B cell (primary cell): ENCODE results near the gene SLC35B2. TPM values are rescaled to one million over a fixed set of nuclear protein-coding genes. Genes with fewer than 3 reads are reported as not detected.
A peak's percentile ranks its signal among the peaks of the same experiment; 100 is the strongest.

Experiments
- ATAC-seq: fragments of 200-7000 bp; cut with Tn5 transposase; one replicate; pipeline ENCODE4 v1.10.0; 2021; ENCODE audit warnings: low read depth, mild to moderate bottlenecking, moderate number of reproducible peaks, moderate library complexity
- CTCF ChIA-PET: fragments of 350-600 bp; sonication (Branson Sonifier 250); formaldehyde crosslinking; loops from one replicate; lab custom pipeline; 2021; ENCODE audit warnings: antibody characterized with exemption, inconsistent platforms; lab: Charles Lee
- POLR2A ChIA-PET: fragments of 350-600 bp; sonication (Branson Sonifier 250); formaldehyde crosslinking; loops from one replicate; lab custom pipeline; 2021; ENCODE audit warnings: antibody characterized with exemption; lab: Charles Lee
- DNase-seq: peaks from one replicate; pipeline ENCODE4 v3.0.0; 2013
- H2AFZ ChIP-seq: 2 replicates; pipeline ENCODE4 v1.6.1; 2012; ENCODE audit warnings: mild to moderate bottlenecking, low read depth, low read length; ENCODE audit not compliant: insufficient read depth, poor library complexity, severe bottlenecking
- H3K27ac ChIP-seq, 2 donors: 1 replicate in 1 of 2; 2 replicates in 1 of 2; pipeline ENCODE4 v1.5.1; 2012 to 2013; ENCODE audit warnings: low read length in 2 of 2, mild to moderate bottlenecking in 2 of 2, moderate library complexity in 1 of 2
- H3K27me3 ChIP-seq, 4 experiments: fragments of 200-600 bp in 1 of 4; sonication (generic) in 1 of 4; replicated peaks in 1 of 4; 1 replicate in 2 of 4; 2 replicates in 2 of 4; pipeline versions ENCODE4 v1.6.1 to v1.7.0; 2013 to 2016; ENCODE audit warnings: low read length in 3 of 4, mild to moderate bottlenecking in 2 of 4, mixed read lengths in 1 of 4, moderate library complexity in 1 of 4; ENCODE audit not compliant: insufficient read depth in 4 of 4, control insufficient read depth in 3 of 4; ENCODE audit errors: control extremely low read depth in 1 of 4
- H3K36me3 ChIP-seq, 2 experiments: replicated peaks in 1 of 2; 1 replicate in 1 of 2; 2 replicates in 1 of 2; pipeline versions ENCODE4 v1.6.1 to v1.7.1; 2013; ENCODE audit warnings: low read length in 1 of 2; ENCODE audit not compliant: insufficient read depth in 2 of 2, control insufficient read depth in 1 of 2; ENCODE audit errors: control extremely low read depth in 1 of 2, extremely low read depth in 1 of 2
- H3K4me1 ChIP-seq, 2 donors: fragments of 200-600 bp in 1 of 2; sonication (generic) in 1 of 2; 1 replicate in 1 of 2; 2 replicates in 1 of 2; pipeline versions ENCODE4 v1.5.1 to v1.6.1; 2013 to 2017; ENCODE audit warnings: low read length in 2 of 2; ENCODE audit not compliant: control insufficient read depth in 2 of 2, insufficient read depth in 2 of 2
- H3K4me2 ChIP-seq: replicated peaks from 2 replicates; pipeline ENCODE3; 2012; ENCODE audit warnings: mild to moderate bottlenecking, low read depth, low read length; ENCODE audit not compliant: poor library complexity, severe bottlenecking
- H3K4me3 ChIP-seq, 5 experiments: fragments of 200-600 bp in 1 of 5; sonication (generic) in 1 of 5; 1 replicate in 3 of 5; 2 replicates in 2 of 5; pipeline versions ENCODE4 v1.5.1 to v1.7.0; 2011 to 2016; ENCODE audit warnings: low read length in 4 of 5, mild to moderate bottlenecking in 4 of 5, low read depth in 2 of 5, control low read depth in 1 of 5, moderate library complexity in 1 of 5; ENCODE audit not compliant: insufficient read depth in 1 of 5; ENCODE audit errors: control extremely low read depth in 1 of 5, extremely low read depth in 1 of 5
- H3K79me2 ChIP-seq: fragments of 200-600 bp; sonication (generic); one replicate; pipeline ENCODE4 v1.6.0; 2016; ENCODE audit warnings: low read length; ENCODE audit not compliant: control insufficient read depth, insufficient read depth
- H3K9ac ChIP-seq: fragments of 200-600 bp; sonication (generic); 2 replicates; pipeline ENCODE4 v1.6.1; 2017; ENCODE audit warnings: mild to moderate bottlenecking, low read length, moderate library complexity
- H3K9me3 ChIP-seq, 3 donors: one replicate each; pipeline versions ENCODE4 v1.6.1 to v1.7.1; 2013; ENCODE audit warnings: low read length in 2 of 3; ENCODE audit not compliant: control insufficient read depth in 2 of 3, insufficient read depth in 1 of 3; ENCODE audit errors: control extremely low read depth in 1 of 3
- H4K20me1 ChIP-seq: 2 replicates; pipeline ENCODE4 v1.6.0; 2012; ENCODE audit warnings: mild to moderate bottlenecking, low read length; ENCODE audit not compliant: insufficient read depth, control insufficient read depth, poor library complexity, severe bottlenecking
- H3K27ac Mint-ChIP-seq: one replicate; pipeline ENCODE4 v1.8.0; 2021; ENCODE audit warnings: mixed read lengths
- H3K27me3 Mint-ChIP-seq: one replicate; pipeline ENCODE4 v1.8.0; 2021; ENCODE audit warnings: mixed read lengths
- H3K4me1 Mint-ChIP-seq: one replicate; pipeline ENCODE4 v1.8.0; 2021; ENCODE audit warnings: mixed read lengths
- H3K4me3 Mint-ChIP-seq: one replicate; pipeline ENCODE4 v1.8.0; 2021; ENCODE audit warnings: mixed read lengths
- H3K9me3 Mint-ChIP-seq: one replicate; pipeline ENCODE4 v1.8.0; 2022; ENCODE audit warnings: mixed read lengths; ENCODE audit not compliant: insufficient read depth
- EZH2 ChIP-seq: IDR thresholded peaks from 2 replicates; pipeline ENCODE4 v1.6.1; 2012; ENCODE audit warnings: borderline replicate concordance, low read depth, mild to moderate bottlenecking, moderate library complexity, low read length; ENCODE audit not compliant: insufficient read depth, poor library complexity, severe bottlenecking
- WGBS: methylation state at CpG from one replicate; pipeline ENCODE4 v1.1.5; 2013; ENCODE audit warnings: missing lambda C conversion rate; ENCODE audit not compliant: insufficient coverage; 5-methylcytosine and 5-hydroxymethylcytosine counted together
- intact Hi-C: fragments of 100-400 bp; cut with micrococcal nuclease; formaldehyde crosslinking; loops from one replicate; pipeline ENCODE4 v1.10.0; 2022
- polyA plus RNA-seq: library from polyadenylated mRNA; depleted of rRNA; stranded (reverse); fragments of >200 nt; gene quantifications from 2 replicates; pipeline ENCODE4 v1.2.3, GENCODE V29; 2012
- total RNA-seq, 2 donors: library from RNA; stranded (reverse); fragments of 120-200 nt in 1 of 2; gene quantifications; 1 replicate in 1 of 2; 2 replicates in 1 of 2; pipeline versions ENCODE4 v1.2.3 to v1.2.4, GENCODE V29; 2013 to 2022
- TF ChIP-seq, protein P1 (sequence below): fragments of 200-600 bp; IDR thresholded peaks from one replicate; pipeline ENCODE4 v1.8.0; 2022; ENCODE audit warnings: antibody characterized with exemption, mild to moderate bottlenecking

SLC35B2 gene
- total and polyA plus RNA-seq, 2 donors (not counting 1 experiment from before 2014, with no cell fraction given): 30.0 to 35.2 TPM

DNA sequence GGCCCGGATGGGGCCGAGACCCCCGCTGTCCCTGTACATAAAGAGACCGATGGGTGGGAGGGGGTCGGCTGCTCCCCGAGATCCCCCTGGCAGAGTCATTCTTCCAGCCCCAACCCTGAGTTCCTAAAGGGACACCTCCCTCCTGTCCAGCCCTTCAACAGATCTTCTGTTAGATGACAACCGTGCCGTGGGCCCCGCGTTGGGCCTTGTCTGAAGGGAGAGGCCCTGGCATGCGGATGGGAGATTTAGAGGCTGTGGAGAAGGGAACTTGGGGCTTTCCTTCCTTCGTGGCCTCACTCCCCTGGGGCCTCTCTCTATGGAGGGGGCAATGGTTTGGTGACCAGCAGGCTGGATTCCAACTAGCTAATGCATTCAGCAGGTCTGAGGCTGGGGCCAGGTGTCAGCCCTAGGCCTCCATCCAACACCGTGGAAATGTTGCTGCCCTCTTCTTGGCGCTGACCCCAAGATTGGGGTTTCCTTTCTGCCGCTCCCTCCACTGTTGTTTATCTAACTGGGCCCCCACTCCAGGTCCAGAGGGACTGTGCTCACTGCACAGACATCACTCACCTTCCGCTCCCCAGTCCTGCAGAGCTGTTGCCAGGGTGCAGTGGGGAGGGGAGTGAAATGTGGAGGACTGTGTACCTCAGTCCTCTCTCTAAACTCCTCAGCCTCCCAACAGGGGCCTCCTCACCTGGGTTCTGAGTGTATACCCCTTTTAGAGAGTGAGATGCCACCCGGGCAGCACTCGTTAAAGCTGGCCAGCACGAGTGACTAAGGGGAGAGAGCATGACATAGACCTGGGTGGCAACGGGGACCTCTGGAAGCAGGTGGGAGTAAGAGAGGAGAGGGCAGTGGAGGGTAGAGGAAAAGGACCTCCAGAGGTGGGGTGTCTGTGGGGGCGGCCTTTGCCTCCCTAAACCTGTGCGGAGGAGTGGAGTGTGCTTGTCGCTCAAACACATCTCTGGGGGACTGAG, 19.6 kb upstream of the SLC35B2 start:
- H3K4me2 ChIP-seq: peak overlapping the region; percentile 77
- no peaks in the 10 kb centered on the region for H4K20me1 ChIP-seq
- H3K9me3 ChIP-seq: peaks cover 0 to 10% (median 0%) of the 10 kb centered on the region in 3 donors
- peaks cover 5% of the 10 kb centered on the region for H3K4me1 Mint-ChIP-seq
- peaks cover 0 to 67% (median 29%) of the 10 kb centered on the region in 4 experiments for H3K27me3 ChIP-seq
- POLR2A ChIA-PET: no interaction called here
- no peaks in the 10 kb centered on the region for H3K79me2 ChIP-seq
- ATAC-seq (no peak), DNase-seq (peak; percentile 14)
- no peak overlapping the region for H3K4me3 ChIP-seq
- WGBS: 83% methylated on average over 15 of the region's 23 CpGs
- CTCF ChIA-PET: interaction anchor here (1.0 to 1.5 kb wide), 3 partner anchors 16 to 60 kb away, joined by 3 to 4 read pairs (median 4); no protein-coding TSS in a partner anchor
- no peak overlapping the region for H3K27ac ChIP-seq
- no peak overlapping the region for H3K9ac ChIP-seq
- H2AFZ ChIP-seq: no peak overlapping the region
- H3K4me1 ChIP-seq: peaks cover 5 to 11% of the 10 kb centered on the region in 2 donors
- H3K4me3 Mint-ChIP-seq: peak overlapping the region; percentile 53
- H3K9me3 Mint-ChIP-seq: no peaks in the 10 kb centered on the region
- H3K27ac Mint-ChIP-seq: no peak overlapping the region
- TF ChIP-seq, protein P1, sequence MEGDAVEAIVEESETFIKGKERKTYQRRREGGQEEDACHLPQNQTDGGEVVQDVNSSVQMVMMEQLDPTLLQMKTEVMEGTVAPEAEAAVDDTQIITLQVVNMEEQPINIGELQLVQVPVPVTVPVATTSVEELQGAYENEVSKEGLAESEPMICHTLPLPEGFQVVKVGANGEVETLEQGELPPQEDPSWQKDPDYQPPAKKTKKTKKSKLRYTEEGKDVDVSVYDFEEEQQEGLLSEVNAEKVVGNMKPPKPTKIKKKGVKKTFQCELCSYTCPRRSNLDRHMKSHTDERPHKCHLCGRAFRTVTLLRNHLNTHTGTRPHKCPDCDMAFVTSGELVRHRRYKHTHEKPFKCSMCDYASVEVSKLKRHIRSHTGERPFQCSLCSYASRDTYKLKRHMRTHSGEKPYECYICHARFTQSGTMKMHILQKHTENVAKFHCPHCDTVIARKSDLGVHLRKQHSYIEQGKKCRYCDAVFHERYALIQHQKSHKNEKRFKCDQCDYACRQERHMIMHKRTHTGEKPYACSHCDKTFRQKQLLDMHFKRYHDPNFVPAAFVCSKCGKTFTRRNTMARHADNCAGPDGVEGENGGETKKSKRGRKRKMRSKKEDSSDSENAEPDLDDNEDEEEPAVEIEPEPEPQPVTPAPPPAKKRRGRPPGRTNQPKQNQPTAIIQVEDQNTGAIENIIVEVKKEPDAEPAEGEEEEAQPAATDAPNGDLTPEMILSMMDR: no peak
- no peak for TF ChIP-seq EZH2
- peaks cover 64% of the 10 kb centered on the region for H3K27me3 Mint-ChIP-seq
- no peaks in the 10 kb centered on the region for H3K36me3 ChIP-seq
- intact Hi-C loops: no loop called here
